IMR-90 (cell line): ENCODE results near the gene NLRC5. TPM values are rescaled to one million over a fixed set of nuclear protein-coding genes. Genes with fewer than 3 reads are reported as not detected.

ENCODE experiments used
- ATAC-seq: fragments of 200-7000 bp; cut with Tn5 transposase; 2 replicates; pipeline ENCODE4 v1.9.1; 2020; ENCODE audit warnings: low read depth, mild to moderate bottlenecking, moderate library complexity
- BruUV-seq: library from RNA; stranded (reverse); fragments of 400-500 nt; replicated peaks from 2 replicates; lab custom pipeline; 2021; lab: Mats Ljungman, UMichigan
- CTCF ChIA-PET: fragments of 300-600 bp; formaldehyde crosslinking; extraction: SDS; loops from one replicate; lab custom pipeline; 2021; ENCODE audit warnings: antibody characterized with exemption; lab: Yijun Ruan, JAX
- POLR2A ChIA-PET: fragments of 300-600 bp; sonication (Branson Sonifier 250); formaldehyde crosslinking; loops from one replicate; lab custom pipeline; 2022; ENCODE audit warnings: antibody characterized with exemption; ENCODE audit not compliant: unreplicated experiment; lab: Charles Lee
- DNase-seq: peaks from one replicate; pipeline ENCODE4 v3.0.0; 2013
- H2AFZ ChIP-seq: replicated peaks from 2 replicates; pipeline ENCODE3; 2013; ENCODE audit warnings: low read length, mild to moderate bottlenecking; ENCODE audit not compliant: poor library complexity
- H2AK5ac ChIP-seq: 2 replicates; pipeline ENCODE4 v1.6.1; 2013; ENCODE audit warnings: low read depth, low read length, inconsistent platforms
- H2AK9ac ChIP-seq: replicated peaks from 2 replicates; pipeline ENCODE3; 2013; ENCODE audit warnings: mild to moderate bottlenecking, low read depth, low read length, moderate library complexity; ENCODE audit not compliant: poor library complexity
- H2BK120ac ChIP-seq: 2 replicates; pipeline ENCODE4 v1.6.1; 2013; ENCODE audit warnings: low read depth, low read length, inconsistent platforms
- H2BK15ac ChIP-seq: 3 replicates; pipeline ENCODE4 v1.6.1; 2013; ENCODE audit warnings: low read depth, low read length, inconsistent platforms
- H2BK20ac ChIP-seq: 2 replicates; pipeline ENCODE4 v1.6.1; 2013; ENCODE audit warnings: low read depth, mild to moderate bottlenecking, inconsistent platforms, low read length, moderate library complexity
- H2BK5ac ChIP-seq: 2 replicates; pipeline ENCODE4 v1.6.1; 2013; ENCODE audit warnings: mild to moderate bottlenecking, low read depth, low read length, inconsistent platforms; ENCODE audit not compliant: poor library complexity, severe bottlenecking
- H3K14ac ChIP-seq: replicated peaks from 2 replicates; pipeline ENCODE4 v1.6.1; 2013; ENCODE audit warnings: low read depth, low read length, inconsistent platforms
- H3K18ac ChIP-seq: 2 replicates; pipeline ENCODE4 v1.6.1; 2013; ENCODE audit warnings: low read depth, low read length, control low read depth
- H3K23ac ChIP-seq: 2 replicates; pipeline ENCODE4 v1.6.1; 2013; ENCODE audit warnings: low read depth, low read length, inconsistent platforms
- H3K27ac ChIP-seq: 2 replicates; pipeline ENCODE4 v1.5.1; 2013; ENCODE audit warnings: mild to moderate bottlenecking, control low read depth, low read length; ENCODE audit not compliant: insufficient read depth
- H3K27me3 ChIP-seq: 2 replicates; pipeline ENCODE4 v1.6.1; 2013; ENCODE audit warnings: low read length; ENCODE audit not compliant: control insufficient read depth, insufficient read depth
- H3K36me3 ChIP-seq: 2 replicates; pipeline ENCODE4 v1.6.1; 2013; ENCODE audit warnings: low read length, mixed read lengths; ENCODE audit not compliant: control insufficient read depth, insufficient read depth
- H3K4ac ChIP-seq: 2 replicates; pipeline ENCODE4 v1.6.1; 2013; ENCODE audit warnings: low read depth, low read length, inconsistent platforms
- H3K4me1 ChIP-seq: 2 replicates; pipeline ENCODE4 v1.6.1; 2013; ENCODE audit warnings: low read length, mixed read lengths; ENCODE audit not compliant: control insufficient read depth, insufficient read depth
- H3K4me2 ChIP-seq: 2 replicates; pipeline ENCODE4 v1.6.1; 2013; ENCODE audit warnings: low read depth, mild to moderate bottlenecking, control low read depth, low read length, moderate library complexity
- H3K4me3 ChIP-seq: 2 replicates; pipeline ENCODE4 v1.5.1; 2013; ENCODE audit warnings: low read depth, mild to moderate bottlenecking, control low read depth, low read length, moderate library complexity; ENCODE audit not compliant: insufficient read depth
- H3K56ac ChIP-seq: 2 replicates; pipeline ENCODE4 v1.6.1; 2013; ENCODE audit warnings: low read length, inconsistent platforms; ENCODE audit not compliant: insufficient read depth; ENCODE audit errors: extremely low read depth
- H3K79me1 ChIP-seq, 2 experiments: 2 replicates each; pipeline ENCODE4 v1.6.1; 2013; ENCODE audit warnings: low read length in 2 of 2, inconsistent platforms in 1 of 2, low read depth in 1 of 2
- H3K9ac ChIP-seq: 2 replicates; pipeline ENCODE4 v1.6.1; 2013; ENCODE audit warnings: low read depth, low read length, control low read depth
- H3K9me1 ChIP-seq: 2 replicates; pipeline ENCODE4 v1.6.1; 2013; ENCODE audit warnings: low read length, inconsistent platforms; ENCODE audit not compliant: insufficient read depth
- H3K9me3 ChIP-seq: 2 replicates; pipeline ENCODE4 v1.6.1; 2013; ENCODE audit warnings: low read length; ENCODE audit not compliant: control insufficient read depth, insufficient read depth
- H4K20me1 ChIP-seq: 2 replicates; pipeline ENCODE4 v1.6.1; 2013; ENCODE audit warnings: low read length, inconsistent platforms; ENCODE audit not compliant: insufficient read depth
- H4K5ac ChIP-seq: 2 replicates; pipeline ENCODE4 v1.6.1; 2013; ENCODE audit warnings: mild to moderate bottlenecking, low read depth, low read length, control low read depth
- H4K8ac ChIP-seq, 2 experiments: 2 replicates each; pipeline ENCODE4 v1.6.1; 2013; ENCODE audit warnings: low read depth in 2 of 2, low read length in 2 of 2, control low read depth in 1 of 2, inconsistent platforms in 1 of 2
- H4K91ac ChIP-seq: 2 replicates; pipeline ENCODE4 v1.6.1; 2013; ENCODE audit warnings: low read depth, low read length, inconsistent platforms; ENCODE audit not compliant: insufficient read depth
- CEBPB ChIP-seq: IDR thresholded peaks from 2 replicates; pipeline ENCODE4 v1.6.1; 2012; ENCODE audit warnings: low read depth, low read length, improper control_type of control experiment
- CHD1 ChIP-seq: IDR thresholded peaks from 2 replicates; pipeline ENCODE4 v1.6.1; 2012; ENCODE audit warnings: low read depth, low read length, improper control_type of control experiment
- CTCF ChIP-seq: conservative IDR thresholded peaks from 2 replicates; pipeline ENCODE4 v1.5.1; 2012; ENCODE audit warnings: mild to moderate bottlenecking, low read depth, low read length, improper control_type of control experiment
- ELK1 ChIP-seq: fragments of 150-350 bp; IDR thresholded peaks from 2 replicates; pipeline ENCODE4 v1.6.1; 2016; ENCODE audit warnings: low read depth, mild to moderate bottlenecking, low read length, moderate library complexity, borderline replicate concordance
- FOS ChIP-seq: fragments of 150-350 bp; IDR thresholded peaks from 2 replicates; pipeline ENCODE4 v1.6.1; 2016; ENCODE audit warnings: low read depth, low read length
- MAZ ChIP-seq: IDR thresholded peaks from 2 replicates; pipeline ENCODE4 v1.6.1; 2012; ENCODE audit warnings: low read depth, mild to moderate bottlenecking, low read length, improper control_type of control experiment, moderate library complexity, borderline replicate concordance
- MXI1 ChIP-seq: IDR thresholded peaks from 2 replicates; pipeline ENCODE4 v1.6.1; 2012; ENCODE audit warnings: low read depth, mild to moderate bottlenecking, low read length, moderate library complexity, borderline replicate concordance
- POLR2A ChIP-seq: IDR thresholded peaks from 2 replicates; pipeline ENCODE4 v1.6.1; 2012; ENCODE audit warnings: mild to moderate bottlenecking, low read depth, low read length
- RAD21 ChIP-seq: IDR thresholded peaks from 2 replicates; pipeline ENCODE4 v1.6.1; 2012; ENCODE audit warnings: low read length, improper control_type of control experiment
- RFX5 ChIP-seq: IDR thresholded peaks from 2 replicates; pipeline ENCODE4 v1.8.0; 2012; ENCODE audit warnings: low read depth, mild to moderate bottlenecking, low read length, moderate library complexity
- SMC3 ChIP-seq: fragments of 150-350 bp; IDR thresholded peaks from 2 replicates; pipeline ENCODE4 v1.6.1; 2016; ENCODE audit warnings: low read depth, mild to moderate bottlenecking, antibody characterized with exemption, low read length, moderate library complexity
- WGBS, 2 experiments: methylation state at CpG; one replicate each; pipeline versions ENCODE4 v1.1.5 to v1.1.7; 2013; ENCODE audit warnings: missing lambda C conversion rate in 2 of 2; ENCODE audit not compliant: insufficient read length in 1 of 2; ENCODE audit errors: extremely low coverage in 2 of 2; 5-methylcytosine and 5-hydroxymethylcytosine counted together
- dilution Hi-C: fragments of 300-500 bp; cut with HindIII; formaldehyde crosslinking; loops from one replicate; pipeline ENCODE4 v1.14.3; 2018; ENCODE audit warnings: low sequenced_read_pairs; ENCODE audit not compliant: unreplicated experiment
- in situ Hi-C: fragments of 300-500 bp; cut with MboI; formaldehyde crosslinking; loops from 3 replicates; pipeline ENCODE4 v1.14.3; 2019; ENCODE audit warnings: low sequenced_read_pairs, inconsistent platforms, mixed read lengths
- intact Hi-C: fragments of 100-400 bp; cut with micrococcal nuclease; formaldehyde crosslinking; loops from 2 replicates; pipeline ENCODE4 v1.10.0; 2022
- polyA plus RNA-seq, 3 experiments: library from polyadenylated mRNA; depleted of rRNA; stranded (reverse); fragments of >200 nt; gene quantifications; 2 replicates each; pipeline ENCODE4 v1.2.3, GENCODE V29; 2012; ENCODE audit warnings: low replicate concordance in 1 of 3
- total RNA-seq: library from RNA; depleted of rRNA; stranded (reverse); fragments of >200 nt; gene quantifications from 2 replicates; pipeline ENCODE4 v1.2.3, GENCODE V29; 2012

NLRC5 gene
- total and polyA plus RNA-seq, 2 of the 4 experiments (the other 2 are of a cell fraction): 9.1 to 14.9 TPM

GRCh38 chr16:56982695-56983094, 6.7 kb upstream of the NLRC5 start:
- H3K9me1 ChIP-seq: peaks cover 13% of the 10 kb centered on the region
- H3K14ac ChIP-seq: no peak overlapping the region
- no peaks in the 10 kb centered on the region for H3K27me3 ChIP-seq
- H3K4me3 ChIP-seq: no peak overlapping the region
- H2BK20ac ChIP-seq: no peak overlapping the region
- no peak overlapping the region for H4K8ac ChIP-seq
- no peak overlapping the region for H2BK120ac ChIP-seq
- no peaks in the 10 kb centered on the region for H3K9me3 ChIP-seq
- CTCF ChIA-PET: no interaction called here
- no peak overlapping the region for H3K18ac ChIP-seq
- intact Hi-C loops: no loop called here
- dilution Hi-C loops: no loop called here
- H3K23ac ChIP-seq: no peak overlapping the region
- no peak overlapping the region for H2AFZ ChIP-seq
- H4K20me1 ChIP-seq: no peaks in the 10 kb centered on the region
- POLR2A ChIA-PET: no interaction called here
- no peaks in the 10 kb centered on the region for H3K36me3 ChIP-seq
- no peak overlapping the region for H2AK5ac ChIP-seq
- H3K4me2 ChIP-seq: no peak overlapping the region
- WGBS, 2 experiments: no CpG with 5 or more reads among the region's 2 CpGs
- H4K91ac ChIP-seq: no peak overlapping the region
- no TSS peak for BruUV-seq
- H3K79me1 ChIP-seq: peaks cover 6 to 15% of the 10 kb centered on the region in 2 experiments; a peak in 3 of 4 replicates
- in situ Hi-C loops: no loop called here
- peaks cover 5% of the 10 kb centered on the region for H3K4me1 ChIP-seq
- no peak overlapping the region for H2AK9ac ChIP-seq
- no peak overlapping the region for H3K4ac ChIP-seq
- DNase-seq: no peak
- TF ChIP-seq POLR2A (no peak), RAD21 (no peak), ELK1 (no peak), MXI1 (no peak), FOS (no peak), SMC3 (no peak), CTCF (no peak), MAZ (no peak), CEBPB (no peak), CHD1 (no peak), RFX5 (no peak)
- ATAC-seq: no peak
- H3K9ac ChIP-seq: no peak overlapping the region
- H3K56ac ChIP-seq: no peak overlapping the region
- H3K27ac ChIP-seq: no peak overlapping the region
- H2BK15ac ChIP-seq: no peak overlapping the region
- no peak overlapping the region for H4K5ac ChIP-seq
- H2BK5ac ChIP-seq: no peak overlapping the region
